ENCODE results near the gene LMAN2.
"Not testable (repeated sequence)": the region's sequence is repeated elsewhere in the genome, so short reads cannot be mapped to it uniquely, and the experiment has no call there.

LMAN2 gene

GRCh38 chr5:177344891-177345290, 6.6 kb downstream of the LMAN2 start:
- DNase-seq = no peak

- DNase-seq = no peak
These were observed 7.7 kb downstream of the LMAN2 start for GRCh38 chr5:177343777-177344176.

- not testable (repeated sequence) for DNase-seq
These were observed 8.5 kb downstream of the LMAN2 start for GRCh38 chr5:177343000-177343399.

- no peak for DNase-seq
These were observed 12.3 kb downstream of the LMAN2 start for GRCh38 chr5:177339107-177339638.

- no peak for DNase-seq
These were observed 13.0 kb downstream of the LMAN2 start for GRCh38 chr5:177338251-177339106.

GRCh38 chr5:177336603-177337494, 14.6 kb downstream of the LMAN2 start:
- DNase-seq = no peak

GRCh38 chr5:177336112-177336511, 15.4 kb downstream of the LMAN2 start:
- DNase-seq = no peak

- no peak for DNase-seq
These were observed 15.8 kb downstream of the LMAN2 start for GRCh38 chr5:177335701-177336065.

GRCh38 chr5:177334781-177335700, 16.4 kb downstream of the LMAN2 start:
- DNase-seq = no peak

GRCh38 chr5:177334155-177334551, 17.3 kb downstream of the LMAN2 start:
- no peak for DNase-seq

GRCh38 chr5:177333420-177334154, 17.9 kb downstream of the LMAN2 start:
- no peak for DNase-seq

- DNase-seq = no peak
These were observed 18.6 kb downstream of the LMAN2 start for GRCh38 chr5:177332896-177333260.

- DNase-seq = no peak
These were observed 19.2 kb downstream of the LMAN2 start for GRCh38 chr5:177332031-177332895.

- no peak for DNase-seq
These were observed 20.3 kb downstream of the LMAN2 start for GRCh38 chr5:177330991-177331842.

GRCh38 chr5:177329883-177330282, 21.6 kb downstream of the LMAN2 start:
- DNase-seq = no peak

- DNase-seq = no peak
These were observed 22.8 kb downstream of the LMAN2 start for GRCh38 chr5:177328545-177329231.

GRCh38 chr5:177327539-177328522, 23.6 kb downstream of the LMAN2 start:
- DNase-seq = no peak

- no peak for DNase-seq
These were observed 25.5 kb downstream of the LMAN2 start for GRCh38 chr5:177325868-177326381.

All from activated effector memory CD4-positive, alpha-beta T cell treated with Interleukin-2 at 50 U/mL for 16 hours (primary cell).